CD4-positive, alpha-beta T cell treated with Interleukin-10 for 1 hour (primary cell): ENCODE results near the gene SRP14.
A peak's percentile ranks its signal among the peaks of the same experiment; 100 is the strongest.

Experiments
- DNase-seq: peaks from one replicate; pipeline ENCODE4 v3.0.0-alpha.2; 2020

Gene SRP14

DNA sequence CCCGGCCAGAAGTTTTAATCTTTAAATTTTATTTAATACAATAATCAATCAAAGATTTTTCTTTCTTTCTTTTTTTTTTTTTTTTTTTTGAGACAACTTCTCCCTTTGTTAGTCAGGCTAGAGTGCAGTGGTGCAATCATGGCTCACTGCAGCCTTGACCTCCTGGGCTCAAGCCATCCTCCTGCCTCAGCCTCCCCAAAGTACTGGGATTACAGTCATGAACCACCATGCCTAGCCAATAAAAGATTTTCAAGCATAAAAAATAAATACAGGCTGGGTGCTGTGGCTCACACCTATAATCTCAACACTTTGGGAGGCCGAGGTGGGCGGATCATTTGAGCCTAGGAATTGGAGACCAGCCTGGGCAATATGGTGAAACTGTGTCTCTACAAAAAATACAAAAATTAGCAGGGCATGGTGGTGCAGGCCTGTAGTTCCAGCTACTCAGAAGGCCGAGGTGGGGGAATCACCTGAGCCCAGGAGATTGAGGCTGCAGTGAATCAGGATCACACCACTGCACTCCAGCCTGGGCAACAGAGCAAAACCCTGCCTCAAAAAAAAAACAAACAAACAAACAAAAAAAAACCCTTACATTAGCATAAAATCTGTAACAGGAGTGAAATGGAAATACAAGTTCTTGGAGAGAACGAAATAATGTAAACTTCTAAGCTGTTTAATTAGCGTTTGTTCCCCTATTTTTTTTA is 29.1 kb upstream of the SRP14 start:
- no peak for DNase-seq

DNA sequence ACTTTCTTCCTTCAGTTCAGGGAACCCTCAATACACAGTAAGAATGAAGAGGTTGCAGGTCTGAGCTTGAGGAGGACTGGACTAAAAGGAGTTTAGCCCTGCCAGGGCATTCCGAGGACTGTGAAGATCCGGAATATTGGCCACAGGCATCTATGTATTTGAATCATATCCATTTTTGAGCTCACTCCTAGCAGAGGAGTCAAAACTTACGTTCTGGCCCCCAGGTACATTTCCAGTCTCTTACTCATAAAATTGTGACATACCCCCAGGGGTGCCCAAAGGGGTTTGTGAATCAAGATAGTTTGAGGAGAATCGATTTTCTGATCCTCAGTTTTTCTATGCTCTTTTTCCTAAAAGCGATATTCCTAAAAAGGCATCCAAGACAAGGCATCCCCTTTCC is 27.6 kb upstream of the SRP14 start:
- DNase-seq, result no peak

DNA sequence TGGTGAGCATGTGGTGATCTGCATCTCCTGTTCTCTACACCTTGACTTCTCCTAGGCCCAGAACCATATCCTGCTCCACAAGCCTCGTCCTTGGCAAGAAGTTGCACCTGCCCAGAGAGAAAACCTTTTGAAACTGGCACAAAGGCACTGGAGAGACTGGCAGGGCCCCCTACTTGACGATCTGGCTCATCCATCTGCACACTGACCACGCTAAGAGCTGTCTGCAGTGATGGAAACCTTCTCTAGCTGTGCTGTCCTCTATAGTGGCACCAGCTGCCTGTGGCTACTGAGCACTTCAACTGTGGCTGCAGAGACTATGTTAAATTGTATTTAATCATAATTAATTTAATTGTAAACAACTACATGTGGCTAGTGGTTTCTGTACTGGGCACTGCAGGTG is 26.2 kb upstream of the SRP14 start:
- DNase-seq, result no peak

DNA sequence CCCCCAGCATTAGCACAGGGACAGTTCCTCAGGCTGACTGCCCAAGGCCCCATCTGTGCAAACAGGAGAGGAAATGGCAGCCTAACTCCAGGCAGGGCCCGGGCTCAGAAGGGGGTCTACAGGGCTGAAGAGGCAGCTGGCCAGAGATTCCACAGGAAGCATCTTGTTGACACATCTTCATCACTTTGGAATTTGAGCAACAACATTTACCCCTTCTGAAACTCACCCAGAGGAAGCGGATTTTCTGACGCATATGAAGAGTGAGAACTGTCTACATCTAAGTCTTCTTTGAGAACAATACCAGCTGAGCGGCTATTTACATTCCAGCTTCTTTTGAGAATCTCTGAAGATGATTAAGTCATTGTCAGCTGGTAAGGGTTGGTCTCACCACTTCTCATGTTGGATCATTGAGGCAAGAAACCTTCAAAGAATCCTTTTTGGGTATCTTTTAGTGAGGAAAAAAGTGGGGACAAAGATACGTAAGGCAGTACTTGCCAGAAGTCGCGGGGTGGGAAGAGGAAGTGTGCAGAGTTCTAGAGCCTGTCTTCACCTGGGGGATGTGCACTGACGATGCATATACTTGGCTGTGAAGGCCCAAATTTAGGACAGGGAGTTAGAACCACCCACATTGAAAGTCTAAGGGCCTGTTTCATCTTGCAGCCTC is 25.4 kb upstream of the SRP14 start:
- no peak for DNase-seq

DNA sequence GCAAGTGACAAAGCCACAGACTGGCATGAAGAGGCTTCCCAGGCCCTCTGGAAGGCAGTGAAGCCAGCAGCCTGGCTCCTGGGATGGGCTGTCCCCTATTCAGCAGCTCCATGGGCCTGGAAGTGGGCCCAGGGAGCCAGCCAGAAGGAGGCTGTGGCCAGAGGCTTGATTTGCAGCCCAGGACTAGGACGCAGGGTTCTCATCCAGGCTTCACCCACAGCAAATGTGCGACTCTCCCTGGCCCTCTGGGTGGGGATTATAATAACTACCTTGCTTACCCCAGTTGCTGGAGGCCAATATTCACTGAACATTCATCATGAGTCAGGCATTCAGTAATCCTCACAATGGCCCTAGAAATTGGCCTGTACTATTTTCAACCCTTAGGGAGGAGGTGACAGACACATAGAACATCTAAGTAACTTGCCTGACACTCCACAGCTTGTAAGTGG is 24.6 kb upstream of the SRP14 start:
- DNase-seq, result no peak

DNA sequence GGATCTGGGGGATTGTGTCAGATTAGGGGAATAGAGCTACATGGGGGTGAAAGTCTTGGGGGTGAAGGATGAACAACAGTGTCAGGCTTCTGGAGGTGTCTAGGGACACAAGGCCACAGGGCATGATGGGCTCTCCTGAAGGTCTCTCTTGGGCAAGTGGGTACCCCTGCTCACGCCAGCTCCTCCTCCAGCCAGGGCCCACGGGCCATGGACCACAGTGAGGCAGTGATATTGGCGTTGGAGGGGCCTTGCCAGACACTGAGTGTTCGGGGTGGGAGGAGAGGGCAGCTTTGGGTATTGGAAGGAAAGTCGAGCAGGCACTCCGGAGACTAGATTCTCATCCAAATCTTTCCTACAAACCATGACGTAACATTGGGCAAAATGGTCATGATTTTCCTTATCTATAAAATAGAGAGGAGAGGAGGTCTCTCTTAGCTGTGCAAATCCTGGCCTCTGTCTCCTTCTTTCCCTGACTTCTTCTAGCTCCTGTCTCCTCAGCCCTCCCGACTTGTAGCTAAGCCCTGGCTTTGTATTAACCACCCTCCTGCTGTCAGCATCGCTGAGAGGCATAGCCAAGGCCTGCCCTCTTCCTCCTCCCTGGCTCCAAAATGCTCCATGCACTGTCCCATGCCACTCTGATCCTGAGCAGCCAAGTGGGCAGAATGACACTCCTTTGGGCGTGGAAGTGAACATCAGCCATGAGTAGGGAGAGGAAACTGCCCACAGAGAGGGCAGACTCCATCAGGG is 24.0 kb upstream of the SRP14 start:
- no peak for DNase-seq

DNA sequence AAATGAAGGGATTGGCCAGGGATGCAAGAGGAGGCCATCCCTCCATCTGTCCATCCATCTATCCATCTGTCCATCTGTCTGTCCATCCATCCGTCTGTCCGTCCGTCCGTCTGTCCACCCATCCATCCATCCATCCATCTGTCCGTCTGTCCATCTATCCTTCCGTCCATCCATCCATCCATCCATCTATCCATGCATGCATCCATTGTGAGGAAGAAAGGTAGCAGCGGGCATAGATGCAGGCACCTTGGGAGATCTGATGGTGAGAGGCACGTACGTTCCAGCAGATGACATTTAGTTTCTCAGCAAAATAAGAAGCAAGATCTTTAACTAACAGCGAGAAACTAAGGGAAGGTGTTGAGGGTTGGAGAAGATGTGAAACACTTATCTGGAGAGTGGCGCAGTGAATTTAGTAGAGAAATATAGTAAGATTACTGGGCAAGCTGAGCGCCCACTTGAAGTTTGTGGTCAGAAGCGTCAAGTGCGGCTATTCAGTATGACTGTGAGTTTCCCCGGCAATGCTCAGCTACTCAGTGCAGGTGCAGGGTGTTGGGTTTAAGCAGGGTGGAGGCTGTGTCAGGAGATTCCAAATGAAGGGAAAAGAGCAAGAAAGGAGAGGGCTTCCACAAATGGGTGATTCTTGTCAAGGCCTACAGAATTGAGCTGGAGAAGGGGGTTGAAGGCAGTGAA is 22.4 kb upstream of the SRP14 start:
- no peak for DNase-seq

DNA sequence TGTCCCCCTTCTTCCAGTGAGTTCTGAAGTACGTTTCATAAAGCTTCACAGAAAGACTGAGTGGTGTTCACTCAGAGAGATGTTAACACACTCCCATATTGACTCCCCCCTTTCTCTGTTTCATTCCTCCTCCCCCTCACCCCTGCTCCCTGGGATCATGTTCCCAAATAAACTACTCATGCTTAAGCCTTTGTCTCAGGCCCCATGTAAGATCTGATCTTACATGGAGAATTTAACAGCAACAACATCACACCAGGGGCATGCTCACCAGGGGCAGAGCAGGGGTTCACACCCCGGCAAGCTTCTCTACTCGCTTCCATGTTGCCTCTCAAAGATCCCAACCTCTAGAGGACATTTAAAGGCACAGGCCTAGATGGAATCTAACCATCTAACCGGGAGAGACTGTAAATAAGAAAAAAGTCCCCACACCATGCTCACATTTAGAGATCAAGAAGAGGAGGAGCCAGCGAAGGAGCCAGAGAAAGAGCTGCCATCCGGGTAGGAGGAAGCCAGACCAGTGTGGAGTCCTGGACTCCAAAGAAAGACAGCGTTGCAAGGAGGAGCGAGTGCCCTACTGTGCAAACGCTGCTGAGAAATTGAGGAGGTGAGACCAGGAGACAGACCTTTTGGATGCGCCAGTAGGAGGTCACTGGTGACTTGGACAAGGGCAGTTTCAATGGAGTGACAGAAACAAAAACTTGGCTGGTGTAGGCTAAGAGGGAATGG is 21.4 kb upstream of the SRP14 start:
- DNase-seq, result no peak

DNA sequence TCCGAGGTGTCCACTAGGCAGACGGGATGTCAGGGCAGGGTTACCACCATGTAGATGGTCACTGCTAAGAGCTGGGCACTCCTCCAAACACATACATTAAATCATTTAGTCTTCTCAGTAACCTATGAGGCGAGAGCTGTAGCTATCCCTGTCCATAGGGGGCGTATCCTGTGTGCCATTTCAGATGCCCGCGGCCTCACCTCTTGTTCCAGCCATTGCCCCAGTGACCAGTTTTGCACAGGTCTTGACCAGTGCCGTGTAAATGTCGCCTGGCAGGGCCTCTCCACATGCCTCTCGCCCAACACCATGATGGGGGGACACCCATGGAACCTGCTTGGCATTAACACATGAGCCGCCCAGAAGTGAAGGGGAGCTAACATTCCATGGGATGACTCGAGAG is 20.8 kb upstream of the SRP14 start:
- no peak for DNase-seq

DNA sequence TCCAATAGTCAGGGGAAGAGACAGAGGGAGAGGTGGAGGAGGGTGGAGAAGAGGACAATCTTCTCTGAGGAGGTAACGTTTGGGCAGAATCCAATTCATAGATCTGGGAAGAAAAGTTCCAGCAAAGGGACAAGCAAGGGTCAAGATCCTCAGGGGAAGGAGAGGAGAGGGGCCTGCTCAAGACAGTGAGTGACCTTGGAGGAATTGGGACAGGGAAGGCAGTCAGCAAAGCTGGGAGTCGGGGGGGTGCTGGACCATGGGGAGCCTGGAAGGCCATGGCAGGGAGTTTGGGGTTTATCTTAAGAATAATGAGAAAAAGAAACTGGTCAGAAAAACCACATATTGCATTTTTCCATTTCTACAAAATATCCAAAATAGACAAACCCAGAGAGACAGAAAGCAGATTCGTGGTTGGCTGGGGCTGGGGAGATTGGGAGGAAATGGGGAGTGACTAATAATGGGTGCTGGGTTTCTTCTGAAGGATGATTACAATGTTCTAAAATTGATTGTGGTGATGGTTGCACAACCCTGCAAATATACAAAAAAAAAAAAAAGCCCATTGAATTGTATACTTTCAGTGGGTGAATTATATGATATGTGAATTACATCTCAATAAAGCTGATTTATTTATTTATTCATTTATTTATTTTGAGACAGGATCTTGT is 19.6 kb upstream of the SRP14 start:
- no peak for DNase-seq

DNA sequence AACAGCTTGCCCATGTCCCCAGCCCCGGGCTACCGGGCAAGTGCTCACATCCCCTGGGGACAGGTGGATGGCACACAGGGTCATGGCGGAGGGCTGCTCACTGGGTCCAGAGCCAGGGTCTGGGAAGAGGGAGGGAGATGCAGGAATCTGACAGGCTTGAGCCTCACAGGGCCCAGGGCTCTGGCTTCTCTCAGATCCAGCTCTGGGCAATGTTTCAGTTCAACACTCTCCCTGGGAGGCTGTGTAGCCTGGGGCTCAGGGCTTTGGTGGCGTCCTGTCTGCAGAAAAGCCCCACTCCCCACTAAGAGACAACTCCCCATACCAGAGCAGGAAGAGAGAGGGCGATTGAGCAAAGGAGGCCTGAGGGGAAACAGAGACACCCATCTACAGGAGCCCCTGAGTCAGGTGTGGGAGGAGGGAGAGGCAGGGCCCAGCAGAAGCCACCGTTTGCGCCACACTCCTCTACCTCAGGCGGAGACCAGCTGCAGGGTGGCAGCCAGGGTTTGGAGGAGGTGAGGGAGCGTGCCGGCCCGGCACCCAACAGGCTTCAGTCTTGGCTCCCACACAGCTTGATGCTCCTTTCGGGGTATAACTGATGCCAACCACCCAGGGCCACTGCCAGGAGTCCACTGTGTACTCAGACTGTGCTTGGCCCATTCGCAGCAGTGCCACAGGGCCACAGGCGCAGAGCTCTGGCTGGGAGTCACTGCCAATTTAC is 16.8 kb upstream of the SRP14 start:
- no peak for DNase-seq

DNA sequence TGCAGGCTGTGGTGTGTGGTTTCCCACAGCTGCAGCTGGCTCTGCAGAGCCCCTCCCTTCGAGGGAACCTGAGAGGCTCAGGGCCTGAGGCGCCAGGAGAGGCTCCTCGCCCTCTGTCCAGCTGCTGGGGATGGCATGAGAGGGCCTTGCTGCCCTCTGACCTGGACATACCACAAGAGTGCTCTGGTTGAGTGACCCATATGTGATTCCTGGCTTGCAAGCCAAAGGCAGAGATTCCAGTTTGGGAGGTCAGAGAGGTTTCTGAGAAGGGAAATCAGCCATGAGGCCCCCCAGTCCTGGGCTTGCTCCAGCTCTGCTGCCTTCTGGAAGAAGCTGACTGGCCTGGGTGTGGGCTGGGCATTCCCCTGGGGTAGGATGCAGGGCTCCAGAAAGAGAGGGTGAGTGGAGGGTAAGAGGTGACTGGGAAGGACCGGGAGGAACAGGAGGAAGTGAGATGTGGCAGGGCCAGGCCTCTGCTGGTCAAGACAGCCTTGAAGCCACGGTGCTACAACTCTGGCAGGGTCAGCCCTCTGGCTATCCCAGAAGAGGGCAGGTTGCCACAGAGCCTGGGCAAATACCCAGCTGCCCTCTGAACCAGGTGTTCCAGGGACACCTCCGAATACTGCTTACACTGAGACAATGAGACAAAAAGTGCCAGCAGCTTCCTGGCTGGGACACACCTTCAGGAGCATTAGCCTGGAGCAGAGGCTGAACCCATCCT is 16.0 kb upstream of the SRP14 start:
- DNase-seq, result no peak

DNA sequence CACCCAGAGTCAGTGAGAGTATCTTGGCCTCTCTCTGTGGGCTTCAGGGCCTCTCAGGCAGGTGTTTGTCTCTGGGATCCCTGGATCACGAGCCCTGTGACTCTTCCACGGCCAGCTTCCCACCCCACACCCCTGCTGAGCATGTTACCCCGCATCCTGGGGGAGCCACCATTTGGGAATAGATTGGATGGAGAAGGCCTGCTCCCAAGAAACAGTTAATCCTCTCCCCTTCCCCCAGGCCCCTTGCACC is 15.5 kb upstream of the SRP14 start:
- no peak for DNase-seq

DNA sequence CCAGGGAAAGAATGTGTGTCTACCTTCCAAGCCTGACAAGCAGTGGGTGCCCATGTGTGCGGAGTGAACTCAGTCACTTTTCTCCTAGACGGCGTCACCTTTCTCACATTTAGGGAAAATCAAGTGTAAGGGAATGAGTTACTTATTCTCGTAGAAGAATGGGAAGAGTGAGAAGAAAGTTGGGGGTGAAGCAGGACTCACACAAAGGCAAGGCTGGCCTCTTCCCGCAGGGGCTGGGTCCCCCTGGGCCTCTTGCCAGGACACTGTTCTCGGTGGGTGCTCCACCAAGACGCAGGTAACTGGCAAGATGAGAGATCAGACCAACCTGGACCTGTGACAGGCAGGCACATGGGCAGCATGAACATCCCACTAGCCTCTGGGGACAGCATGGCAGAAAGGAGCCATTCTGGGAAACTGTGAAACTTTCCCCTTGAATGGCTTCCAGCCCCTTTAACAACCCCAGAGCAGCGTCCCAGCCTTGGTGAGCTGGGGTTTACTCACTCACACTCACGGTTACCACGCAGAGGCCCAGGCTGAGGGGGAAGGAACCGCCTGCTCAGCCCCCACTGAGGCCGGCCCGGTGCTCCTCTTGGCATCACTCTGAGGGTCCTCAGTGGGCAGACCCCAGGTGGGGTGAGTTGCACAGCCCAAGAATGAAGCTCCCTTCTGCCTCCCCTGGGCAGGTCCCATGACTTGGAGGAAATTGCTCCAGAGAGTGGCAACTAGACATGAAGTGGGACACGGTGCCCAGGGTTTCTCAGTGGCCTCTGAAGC is 15.0 kb upstream of the SRP14 start:
- DNase-seq, result no peak

DNA sequence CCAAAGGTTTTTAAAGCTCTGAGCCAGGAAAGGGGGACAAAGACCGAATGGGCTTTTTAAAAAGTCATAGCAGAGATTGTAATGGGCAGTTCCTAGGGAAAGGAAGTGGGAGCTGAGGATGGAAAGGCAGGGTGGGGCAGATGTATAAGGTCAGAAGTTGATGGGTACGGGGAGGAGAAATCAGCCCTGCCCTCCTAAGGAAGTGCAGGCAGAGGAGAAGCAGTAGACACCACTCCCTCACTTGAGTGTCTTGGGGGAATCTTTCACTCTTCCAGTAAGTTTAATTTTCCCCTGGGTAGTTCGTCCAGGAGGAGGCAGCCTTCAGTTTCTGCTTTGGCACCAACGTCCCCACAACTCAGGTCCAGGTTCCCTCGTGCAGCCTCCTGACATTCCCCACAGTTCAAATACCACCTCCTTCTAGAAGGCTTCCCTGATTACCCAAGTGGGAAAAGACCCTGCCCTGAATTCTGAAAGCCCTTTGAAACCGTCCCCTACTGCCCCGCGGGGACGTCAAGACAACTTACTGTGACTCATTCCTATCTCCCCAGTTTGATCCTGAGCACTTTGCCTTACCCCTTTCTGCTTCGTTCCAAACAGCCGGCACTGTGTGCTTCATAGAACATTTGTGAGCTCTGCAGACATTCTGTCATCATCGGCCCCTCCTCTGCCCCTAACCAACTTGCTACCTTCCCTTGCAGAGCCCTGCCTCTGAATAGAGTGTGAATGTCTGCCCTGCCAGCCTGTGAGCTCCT is 14.3 kb upstream of the SRP14 start:
- DNase-seq, result no peak

DNA sequence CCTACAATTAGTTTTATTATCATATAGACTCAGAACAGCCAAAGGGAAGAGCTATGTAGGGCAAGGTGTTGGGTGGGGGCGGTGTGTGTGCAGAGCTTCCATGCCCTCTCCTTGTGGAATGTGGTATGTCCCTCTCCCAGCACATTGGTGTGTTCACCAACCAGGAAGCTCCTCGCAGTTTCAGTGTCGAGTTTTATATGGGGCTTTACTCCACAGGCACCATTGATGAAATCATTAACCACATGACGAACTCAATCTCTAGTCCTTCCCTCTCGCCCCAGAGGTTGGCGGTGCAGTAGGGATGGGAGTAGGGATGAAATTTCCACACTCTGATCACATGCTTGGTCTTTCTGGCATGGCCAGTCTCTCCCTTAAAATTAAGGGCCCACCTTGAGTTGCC is 13.6 kb upstream of the SRP14 start:
- no peak for DNase-seq

DNA sequence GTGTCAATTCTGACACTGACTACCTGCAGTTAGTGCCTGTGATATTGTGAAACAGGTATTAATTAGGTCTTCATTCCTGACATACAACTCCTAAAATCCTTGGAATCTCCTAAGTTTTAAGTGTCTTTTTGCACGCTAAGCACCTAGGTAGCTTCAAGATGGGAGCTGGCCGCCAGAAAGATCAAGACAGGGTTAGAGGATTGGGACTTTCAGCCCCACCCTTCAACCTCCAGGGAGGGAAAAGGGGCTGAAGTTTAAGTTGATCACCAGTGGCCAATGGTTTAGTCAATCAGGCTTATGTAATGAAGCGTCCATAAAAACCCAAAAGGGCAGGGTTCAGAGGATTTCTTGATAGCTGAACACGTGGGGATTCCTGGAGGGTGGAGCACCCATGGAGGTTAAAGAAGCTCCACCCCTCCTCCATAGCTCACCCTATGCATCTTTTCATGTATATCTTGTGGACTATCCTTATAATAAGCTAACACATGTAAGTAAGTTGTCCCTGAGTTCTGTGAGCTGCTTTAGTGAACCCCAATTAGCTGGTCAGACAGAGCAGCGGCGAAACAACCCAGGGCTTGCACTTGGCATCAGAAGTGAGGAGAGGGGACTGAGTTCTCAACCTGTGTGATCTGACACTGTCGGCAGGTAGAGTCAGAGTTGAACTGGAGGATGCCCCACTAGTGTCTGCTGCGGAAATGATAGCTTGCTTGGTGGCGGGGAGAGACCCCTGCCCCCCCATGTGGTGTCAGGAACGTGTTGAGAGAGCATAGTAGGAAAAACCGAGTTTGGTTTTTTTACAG is 12.8 kb upstream of the SRP14 start:
- DNase-seq, result no peak

DNA sequence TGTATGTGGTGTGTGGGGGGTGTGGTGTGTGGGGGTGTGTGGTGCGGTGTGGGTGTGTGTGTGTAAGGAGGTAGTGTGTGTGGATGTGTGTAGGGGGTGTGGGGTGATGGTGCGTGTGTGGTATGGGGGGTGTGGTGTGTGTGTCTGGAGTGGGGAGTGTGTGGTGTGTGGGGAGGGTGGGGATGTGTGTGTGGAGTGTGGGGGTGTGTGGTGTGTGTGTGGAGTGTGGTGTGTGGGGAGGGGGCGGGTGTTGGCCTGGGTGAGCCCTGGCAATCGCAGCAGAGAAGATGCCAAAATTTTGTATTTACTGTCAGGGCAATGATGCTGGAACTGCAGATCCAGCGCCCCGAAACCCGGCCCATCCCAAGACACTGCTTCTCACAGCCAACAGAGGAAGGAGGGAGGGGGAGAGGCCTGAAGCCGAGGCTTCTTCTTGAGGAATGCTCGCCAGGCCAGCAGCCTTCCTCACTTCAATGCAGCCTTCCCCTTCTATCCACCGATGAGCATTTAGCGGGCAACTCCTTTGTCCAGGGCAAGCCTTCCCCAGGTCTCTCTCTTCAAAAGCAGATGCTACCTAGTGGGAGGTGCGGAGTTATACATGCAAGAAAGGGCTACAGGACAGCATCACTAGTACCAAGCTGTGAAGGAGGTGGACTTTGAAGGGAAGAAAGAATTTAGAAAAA is 11.9 kb upstream of the SRP14 start:
- DNase-seq, result peak; percentile 41
